ENCODE data around the gene RASA2. TPM values are rescaled to one million over a fixed set of nuclear protein-coding genes. Genes with fewer than 3 reads are reported as not detected.
"Not testable (repeated sequence)": the region's sequence is repeated elsewhere in the genome, so short reads cannot be mapped to it uniquely, and the experiment has no call there.

The RASA2 gene
- total RNA-seq, 1 experiment from 2014 or later = 14.0 TPM

DNA sequence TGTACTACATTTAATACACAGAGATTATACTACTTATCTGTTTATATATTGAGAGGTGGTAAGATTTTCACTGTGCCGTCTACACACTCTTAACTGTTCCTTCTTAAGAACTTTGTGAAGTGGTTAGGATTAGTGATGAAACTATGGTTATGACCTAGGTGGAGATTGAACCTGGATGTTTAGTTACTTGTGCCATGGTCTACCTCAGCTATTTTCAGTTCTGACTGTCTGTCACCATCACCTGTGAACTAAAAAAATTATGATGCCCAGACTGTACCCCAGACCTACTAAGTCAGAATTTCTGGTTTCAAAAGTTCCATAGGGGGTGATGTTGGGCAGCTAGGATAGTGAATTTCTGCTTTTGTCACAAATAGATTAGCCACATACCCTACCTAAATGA lies 6.4 kb downstream of the RASA2 start:
- DNase-seq (ENCODE audit: low read depth) = no peak

- not testable (repeated sequence) for DNase-seq (ENCODE audit: low read depth)
These were observed 10.8 kb downstream of the RASA2 start for GRCh38 chr3:141497589-141497988.

DNA sequence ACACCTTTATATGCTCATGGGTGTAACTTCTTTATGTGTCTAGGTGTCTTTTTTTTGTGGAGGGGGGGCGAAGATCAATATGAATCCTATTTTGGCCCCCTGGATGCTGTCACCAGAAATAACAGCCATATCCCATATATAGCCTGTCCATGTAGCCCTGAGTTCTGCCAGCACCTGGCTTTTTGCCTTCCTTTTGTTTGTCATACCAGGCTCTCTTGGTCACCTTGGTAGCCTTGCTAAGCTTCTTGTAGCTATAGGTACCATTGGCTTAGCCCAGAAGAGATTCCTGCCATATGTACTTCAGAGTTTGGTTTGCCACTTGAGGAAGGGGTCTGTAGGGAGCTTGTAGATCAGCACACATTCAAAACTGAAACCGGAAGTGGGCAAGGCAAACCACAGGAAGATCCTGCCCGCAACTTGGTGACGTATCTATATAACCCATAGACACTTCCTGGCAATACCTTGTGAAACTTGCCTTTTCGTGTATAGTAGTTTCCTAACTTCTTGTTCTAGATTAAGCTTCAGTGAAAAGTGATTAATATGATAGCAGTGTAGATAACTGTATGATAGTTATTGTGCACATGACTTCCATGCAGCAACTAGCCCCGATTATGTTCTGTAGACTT lies 11.9 kb downstream of the RASA2 start:
- peak; percentile 93 for DNase-seq (ENCODE audit: low read depth)

- DNase-seq (ENCODE audit: low read depth) = no peak
These were observed 12.5 kb downstream of the RASA2 start for GRCh38 chr3:141499284-141499683.

- no peak for DNase-seq (ENCODE audit: low read depth)
These were observed 13.1 kb downstream of the RASA2 start for GRCh38 chr3:141499965-141500364.

DNA sequence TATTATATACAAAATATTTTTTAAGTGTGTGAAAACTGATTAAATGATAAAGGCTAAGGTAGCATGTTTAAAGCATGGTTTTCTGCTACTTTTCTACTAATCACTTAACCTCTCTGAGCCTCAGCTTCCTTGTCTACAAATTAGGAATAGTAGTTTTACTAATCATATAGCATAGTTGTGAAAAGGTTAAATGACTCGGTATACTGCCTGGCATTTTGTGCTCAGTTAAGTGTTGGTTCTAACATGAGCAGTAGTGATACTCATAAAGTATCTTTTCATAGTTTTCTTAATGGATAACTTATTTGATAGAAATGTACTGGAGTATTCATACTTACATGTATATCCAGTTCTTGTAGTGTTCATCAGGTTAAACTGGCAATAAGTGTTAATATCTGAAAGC lies 13.6 kb downstream of the RASA2 start:
- DNase-seq (ENCODE audit: low read depth) = no peak

DNA sequence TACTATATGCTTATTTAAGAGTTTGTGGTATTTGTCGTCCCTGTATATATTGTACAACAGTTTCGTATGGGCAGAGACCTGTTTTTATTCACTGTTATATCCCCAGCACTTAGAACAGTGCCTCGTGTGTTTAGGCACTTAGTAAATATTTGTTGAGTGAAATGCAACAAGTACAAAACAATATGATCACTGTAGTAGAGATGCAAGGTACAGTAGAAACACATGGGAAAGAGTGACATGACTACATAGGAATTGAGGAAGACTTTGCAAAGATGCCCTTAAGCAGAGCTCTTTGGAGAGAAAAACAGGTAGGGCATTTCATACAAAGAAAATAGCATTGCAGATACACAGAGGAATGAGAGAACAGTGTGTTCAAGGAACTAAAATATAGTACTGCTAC lies 18.3 kb downstream of the RASA2 start:
- no peak for DNase-seq (ENCODE audit: low read depth)

GRCh38 chr3:141506071-141506470 lies 19.2 kb downstream of the RASA2 start:
- DNase-seq (ENCODE audit: low read depth) = no peak

DNA sequence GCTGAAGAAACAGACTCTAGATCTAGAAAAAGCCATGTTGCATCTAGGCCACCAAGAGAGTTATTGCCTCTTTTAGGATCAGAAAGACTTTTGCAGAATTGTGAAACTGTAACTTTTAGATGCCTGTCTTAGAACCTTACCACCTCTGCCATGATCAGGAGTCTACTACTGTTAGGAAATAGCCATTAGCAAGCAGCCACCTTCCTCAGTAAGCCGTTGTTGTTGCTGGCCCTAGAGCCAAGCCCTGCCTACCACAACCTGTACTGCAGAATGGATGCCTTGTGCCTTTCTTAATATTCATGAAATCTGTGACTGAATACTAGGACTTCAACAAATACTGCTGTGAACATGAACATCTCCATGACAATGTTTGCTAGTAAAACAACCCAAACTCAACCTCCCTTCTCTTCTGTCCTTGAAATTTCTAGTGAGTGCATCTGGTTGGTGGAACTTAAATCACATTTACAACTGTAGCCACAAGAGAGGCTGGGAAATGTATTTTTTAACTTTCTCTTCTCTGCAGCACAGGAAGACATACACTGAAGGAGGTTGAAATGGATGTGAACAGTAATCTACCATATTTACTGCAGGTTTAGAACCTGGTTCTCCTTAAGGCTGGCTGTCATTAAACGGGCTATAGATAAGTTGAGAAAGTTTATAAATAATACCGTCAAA lies 20.7 kb downstream of the RASA2 start:
- DNase-seq (ENCODE audit: low read depth) = no peak

GRCh38 chr3:141508067-141508436 lies 21.2 kb downstream of the RASA2 start:
- DNase-seq (ENCODE audit: low read depth) = no peak

- no peak for DNase-seq (ENCODE audit: low read depth)
These were observed 24.5 kb downstream of the RASA2 start for GRCh38 chr3:141511361-141511760.

DNA sequence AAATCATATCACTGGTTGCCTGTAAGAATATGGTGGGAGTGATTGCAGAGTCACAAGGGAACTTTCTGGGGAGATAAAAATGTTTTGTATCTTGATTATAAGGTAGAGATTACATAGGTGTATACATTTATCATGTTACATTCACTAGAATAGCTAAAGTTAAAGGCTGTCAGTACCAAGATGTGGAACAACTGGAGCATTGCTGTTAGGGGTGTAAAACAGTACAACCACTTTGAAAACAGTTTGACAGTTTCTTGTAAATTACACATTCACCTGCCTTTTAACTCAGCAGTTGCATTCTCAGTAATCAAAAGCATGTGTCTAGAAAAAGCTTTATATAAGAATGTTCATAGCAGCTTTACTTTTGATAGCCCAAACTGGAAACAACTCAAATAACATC lies 27.6 kb downstream of the RASA2 start:
- no peak for DNase-seq (ENCODE audit: low read depth)

DNA sequence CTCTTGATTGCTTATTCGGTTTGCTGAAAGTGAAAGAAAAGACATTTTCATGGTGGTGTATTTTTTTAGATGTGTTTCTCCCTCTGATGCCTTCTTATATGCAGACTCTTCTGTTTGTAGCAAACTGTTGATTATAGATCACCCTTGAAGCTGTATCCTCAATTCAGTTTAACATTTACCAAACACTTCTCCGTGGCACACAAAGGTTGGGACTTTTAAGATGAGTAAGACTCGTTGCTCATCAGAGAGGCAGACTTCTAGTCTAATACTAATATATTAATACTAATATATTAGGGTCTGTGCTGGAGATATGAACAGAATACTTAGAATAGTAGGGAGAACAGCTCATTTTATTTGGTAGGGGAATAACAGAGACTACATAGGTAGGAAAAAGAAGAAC lies 32.8 kb downstream of the RASA2 start:
- no peak for DNase-seq (ENCODE audit: low read depth)

GRCh38 chr3:141521781-141522180 lies 35.0 kb downstream of the RASA2 start:
- DNase-seq (ENCODE audit: low read depth) = no peak

DNA sequence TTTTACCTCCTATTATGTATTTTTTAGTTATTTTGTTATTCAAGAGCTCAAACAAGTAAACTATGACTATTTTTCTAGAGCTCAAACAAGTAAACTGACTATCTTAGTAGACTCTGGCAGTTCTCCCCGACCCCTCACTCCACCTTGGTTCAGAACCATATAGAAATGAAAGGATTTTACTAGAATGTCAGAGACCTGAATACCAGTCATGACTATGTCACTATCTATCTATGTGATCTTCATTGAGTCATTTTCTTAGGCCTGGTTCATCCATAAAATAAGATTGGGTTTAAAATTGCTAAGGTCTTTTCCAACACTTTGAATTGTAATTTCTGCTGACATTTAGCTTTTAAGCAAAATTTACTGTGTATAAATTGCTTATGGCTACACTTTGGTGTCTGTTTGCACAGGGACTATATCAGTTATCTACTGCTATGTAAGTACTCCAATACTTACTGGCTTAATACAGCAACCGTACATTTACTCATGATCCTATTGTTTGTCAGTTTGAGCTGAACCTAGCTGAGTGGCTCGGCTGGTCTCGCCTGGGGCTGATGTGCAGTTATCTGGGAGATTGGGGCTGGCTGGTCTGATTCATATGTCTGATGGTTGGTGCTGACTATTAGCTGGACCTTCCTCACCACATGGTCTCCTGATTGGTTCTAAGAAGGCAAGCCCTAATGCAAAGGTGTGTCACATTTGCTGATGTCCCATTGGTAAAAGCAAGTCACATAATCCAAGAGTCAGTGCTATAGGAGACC lies 37.0 kb downstream of the RASA2 start:
- no peak for DNase-seq (ENCODE audit: low read depth)

GRCh38 chr3:141524988-141525387 lies 38.2 kb downstream of the RASA2 start:
- DNase-seq (ENCODE audit: low read depth) = no peak

DNA sequence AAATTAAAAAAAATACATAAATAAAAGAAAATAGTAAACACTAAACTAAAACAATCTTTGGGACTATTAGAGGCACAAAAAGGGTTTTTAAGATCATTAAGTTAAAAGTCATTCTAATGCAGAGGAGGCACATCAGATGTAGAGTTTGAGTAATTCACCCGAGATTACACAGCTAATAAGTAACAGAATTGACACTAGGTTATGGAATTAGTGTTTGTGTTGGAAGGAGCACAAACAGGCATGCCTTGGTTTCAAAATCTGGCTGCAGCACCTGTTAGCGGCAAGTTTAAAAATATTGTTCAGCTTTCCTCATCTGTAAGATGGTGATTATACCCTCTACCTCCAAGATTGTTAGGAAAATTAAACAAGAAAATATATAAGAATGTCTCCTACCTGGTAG lies 39.0 kb downstream of the RASA2 start:
- DNase-seq (ENCODE audit: low read depth) = no peak

DNA sequence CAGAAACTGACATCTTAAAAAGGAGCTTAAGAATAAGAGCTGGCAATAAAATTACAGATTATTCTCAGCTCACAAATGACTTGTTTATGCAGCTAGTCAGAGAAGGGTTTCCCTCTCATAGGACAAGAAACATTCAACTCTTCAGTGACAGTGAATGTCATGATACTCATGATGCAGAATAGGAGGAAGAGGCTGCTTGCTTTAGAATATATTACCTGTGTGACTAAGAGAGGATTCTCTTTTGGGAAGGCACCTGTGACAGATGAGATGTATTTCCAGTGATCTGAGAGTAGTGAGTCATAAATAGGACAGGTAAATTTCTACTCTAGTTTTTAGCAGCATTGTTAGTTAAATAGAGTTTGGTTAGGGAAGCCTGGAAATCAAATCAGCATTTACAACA lies 39.9 kb downstream of the RASA2 start:
- DNase-seq (ENCODE audit: low read depth) = no peak

DNA sequence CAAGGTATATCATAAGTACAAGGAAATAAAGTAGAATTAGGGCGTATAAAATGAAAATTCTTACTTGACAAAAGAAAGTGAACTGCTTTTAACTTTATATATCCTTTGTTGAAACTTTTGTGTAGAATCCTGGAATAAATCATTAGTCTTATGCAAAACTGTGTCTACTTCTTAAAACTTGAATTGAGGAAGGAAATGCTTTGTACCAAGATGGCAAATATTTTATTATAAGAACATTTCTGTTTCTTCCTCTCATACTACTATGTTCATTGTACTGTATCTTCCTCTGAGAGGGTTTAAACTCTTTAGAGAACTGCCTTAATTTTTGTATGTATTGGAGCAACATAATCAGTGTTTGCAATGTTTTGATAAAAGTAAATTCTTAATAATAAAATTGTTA lies 42.0 kb downstream of the RASA2 start:
- DNase-seq (ENCODE audit: low read depth) = no peak

DNA sequence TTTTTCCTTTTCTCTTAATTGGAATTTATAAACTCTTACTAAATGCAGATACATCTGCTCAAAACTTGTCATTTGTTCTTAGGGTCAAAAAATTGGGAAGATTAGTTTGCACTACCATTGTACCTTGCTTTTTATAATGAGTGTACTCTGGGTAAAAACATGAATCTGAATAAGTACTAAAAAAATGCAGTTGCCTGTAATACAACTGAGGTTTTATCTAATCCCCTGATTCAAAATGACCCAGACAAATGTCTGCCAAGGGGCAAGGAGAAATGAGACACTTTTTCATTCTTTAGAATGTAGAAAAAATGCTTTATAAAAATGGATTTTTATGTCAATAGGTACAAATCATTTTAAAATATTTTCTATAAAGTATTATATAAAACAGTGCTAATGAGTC lies 42.4 kb downstream of the RASA2 start:
- DNase-seq (ENCODE audit: low read depth) = no peak

DNA sequence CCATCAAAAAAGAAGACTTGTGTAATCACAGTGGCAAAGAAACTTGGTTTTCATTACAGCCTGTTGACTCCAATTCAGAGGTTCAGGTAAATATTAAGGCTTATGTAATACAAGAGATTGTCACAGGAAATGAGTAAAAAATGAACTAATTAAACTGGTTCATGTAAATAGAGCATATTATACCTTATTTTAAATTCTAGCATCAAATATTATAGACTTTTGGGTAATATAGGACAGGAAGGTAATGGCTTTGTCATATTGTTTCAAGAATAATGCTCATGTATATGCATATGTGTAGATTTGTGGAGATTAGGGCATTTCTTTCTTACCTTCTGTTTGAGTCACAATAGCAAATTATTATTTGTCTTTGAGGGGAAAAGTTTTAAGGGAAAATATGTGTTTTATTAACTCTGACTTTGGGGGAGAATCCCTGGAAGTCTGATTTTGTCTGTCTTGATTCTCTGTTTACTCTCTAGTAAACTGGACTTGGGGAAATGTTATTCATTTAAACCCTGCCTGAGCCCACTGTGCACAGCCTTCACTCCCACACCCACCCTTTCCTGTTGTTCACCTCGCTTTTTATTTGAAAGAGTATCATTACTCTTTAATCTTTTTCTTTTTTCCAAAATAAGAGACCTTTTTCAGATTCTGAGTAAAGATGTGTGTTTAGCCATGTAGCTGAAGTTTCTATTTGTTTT lies 43.0 kb downstream of the RASA2 start:
- no peak for DNase-seq (ENCODE audit: low read depth)

DNA sequence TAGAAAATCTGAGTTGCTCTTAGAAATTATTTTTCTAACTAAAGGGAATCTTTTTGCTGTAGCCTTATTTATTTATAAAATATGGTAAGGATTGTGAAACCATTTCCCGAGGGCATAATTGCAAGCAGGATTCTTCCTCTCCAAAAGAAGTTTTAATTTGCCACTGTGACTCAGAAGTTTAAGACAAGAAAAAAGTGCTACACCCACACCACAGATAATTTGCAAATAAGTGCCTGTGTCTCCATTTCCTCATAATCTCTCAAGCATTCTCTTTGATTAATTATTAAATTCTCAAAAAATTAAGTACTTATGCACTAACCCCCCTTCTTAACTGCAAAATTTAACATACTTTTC lies 43.6 kb downstream of the RASA2 start:
- peak; percentile 33 for DNase-seq (ENCODE audit: low read depth)
